ENCODE data around the gene GAS2L2. TPM values are rescaled to one million over a fixed set of nuclear protein-coding genes. Genes with fewer than 3 reads are reported as not detected.

Gene GAS2L2
- total RNA-seq, 2 experiments from 2014 or later, result 0.27 to 0.34 TPM

- no peak overlapping the region for H3K27ac Mint-ChIP-seq
- no peaks in the 10 kb centered on the region for H3K27me3 Mint-ChIP-seq
- no peaks in the 10 kb centered on the region for H3K4me1 Mint-ChIP-seq (ENCODE audit: low read depth)
- no peaks in the 10 kb centered on the region for H3K9me3 Mint-ChIP-seq
- CTCF ChIA-PET, result interaction anchor here (0.7 kb wide), 1 partner anchor 47 kb away, joined by 3 read pairs; no protein-coding TSS in a partner anchor
- TF ChIP-seq CTCF (IDR thresholded peaks at IDR 0.05), result no peak
- POLR2A ChIA-PET, result no interaction called here
- peaks cover 34% of the 10 kb centered on the region for H3K36me3 Mint-ChIP-seq (ENCODE audit: low read depth)
- ATAC-seq (no peak), DNase-seq (no peak)
- no peak overlapping the region for H3K4me3 Mint-ChIP-seq
- intact Hi-C loops (cut with micrococcal nuclease), result no loop called here
Observed at GRCh38 chr17:35700150-35700549, 52.9 kb downstream of the GAS2L2 start.

GRCh38 chr17:35698800-35699199 is 54.2 kb downstream of the GAS2L2 start:
- H3K27ac Mint-ChIP-seq, result no peak overlapping the region
- H3K9me3 Mint-ChIP-seq, result no peaks in the 10 kb centered on the region
- H3K4me3 Mint-ChIP-seq, result no peak overlapping the region
- H3K36me3 Mint-ChIP-seq (ENCODE audit: low read depth), result peaks cover 37% of the 10 kb centered on the region
- no peak for ATAC-seq
- ChIA-PET CTCF (no interaction called here), POLR2A (no interaction called here)
- no peak for DNase-seq
- H3K4me1 Mint-ChIP-seq (ENCODE audit: low read depth), result no peaks in the 10 kb centered on the region
- no peaks in the 10 kb centered on the region for H3K27me3 Mint-ChIP-seq
- no peak for TF ChIP-seq CTCF (IDR thresholded peaks at IDR 0.05)
- intact Hi-C loops (cut with micrococcal nuclease), result no loop called here

DNA sequence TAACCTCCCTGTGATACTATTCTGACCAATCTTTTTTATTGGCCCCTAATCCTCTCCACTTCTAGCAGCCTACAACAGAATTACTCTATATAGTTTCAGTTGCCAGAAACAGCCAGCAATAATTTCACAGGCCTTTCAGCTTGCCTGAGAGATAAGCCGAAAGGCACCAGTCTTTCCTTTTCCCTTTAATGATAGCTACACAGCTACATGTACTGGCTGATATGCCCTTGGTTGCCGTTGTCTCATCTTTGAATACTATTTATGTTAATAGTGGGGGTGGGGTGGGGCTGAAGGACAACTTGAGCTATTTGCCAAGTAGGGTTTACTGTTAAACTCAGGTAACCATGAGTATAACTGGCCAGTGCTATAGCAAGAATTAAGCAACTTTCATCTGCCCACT is 57.4 kb downstream of the GAS2L2 start:
- CTCF ChIA-PET, result interaction anchor here (0.7 to 1.7 kb wide), 6 partner anchors 10 to 82 kb away, joined by 3 to 5 read pairs (median 3); no protein-coding TSS in a partner anchor
- no peak for ATAC-seq
- no peaks in the 10 kb centered on the region for H3K9me3 Mint-ChIP-seq
- no peak overlapping the region for H3K4me3 Mint-ChIP-seq
- intact Hi-C loops (cut with micrococcal nuclease), result no loop called here
- no peak for TF ChIP-seq CTCF (IDR thresholded peaks at IDR 0.05)
- no peak for DNase-seq
- POLR2A ChIA-PET, result no interaction called here
- H3K36me3 Mint-ChIP-seq (ENCODE audit: low read depth), result peaks cover 23% of the 10 kb centered on the region
- H3K4me1 Mint-ChIP-seq (ENCODE audit: low read depth), result no peaks in the 10 kb centered on the region
- no peak overlapping the region for H3K27ac Mint-ChIP-seq
- no peaks in the 10 kb centered on the region for H3K27me3 Mint-ChIP-seq

- no peaks in the 10 kb centered on the region for H3K27me3 Mint-ChIP-seq
- POLR2A ChIA-PET, result interaction anchor here (1.0 kb wide), 2 partner anchors 15 to 72 kb away, joined by 3 read pairs; no protein-coding TSS in a partner anchor
- no peaks in the 10 kb centered on the region for H3K9me3 Mint-ChIP-seq
- intact Hi-C loops (cut with micrococcal nuclease), result no loop called here
- DNase-seq (no peak), ATAC-seq (no peak)
- CTCF ChIA-PET, result interaction anchor here (1.0 to 1.7 kb wide), 6 partner anchors 10 to 81 kb away, joined by 3 to 5 read pairs (median 3); no protein-coding TSS in a partner anchor
- H3K4me3 Mint-ChIP-seq, result no peak overlapping the region
- no peaks in the 10 kb centered on the region for H3K4me1 Mint-ChIP-seq (ENCODE audit: low read depth)
- no peak overlapping the region for H3K27ac Mint-ChIP-seq
- H3K36me3 Mint-ChIP-seq (ENCODE audit: low read depth), result peaks cover 30% of the 10 kb centered on the region
- TF ChIP-seq CTCF (IDR thresholded peaks at IDR 0.05), result no peak
Observed at GRCh38 chr17:35694906-35695305, 58.1 kb downstream of the GAS2L2 start.

Other genes with a start within 250 kb of the GAS2L2 start
- 10 to 100 TPM; 41.7 to 42.5 TPM for gene SLFN12L, start 215.6 kb downstream of the GAS2L2 start, total RNA-seq
- gene SLFN14, start 192.4 kb downstream of the GAS2L2 start, total RNA-seq, result under 1 TPM in 1 of 2 experiments, not detected in 1; 0.11 TPM
- gene PEX12, start 174.7 kb downstream of the GAS2L2 start, total RNA-seq, result 1 to 10 TPM; 5.1 to 5.6 TPM
- 100 to 1,000 TPM; 157 to 161 TPM for gene AP2B1, start 165.9 kb downstream of the GAS2L2 start, total RNA-seq
- gene RASL10B, start 21.6 kb downstream of the GAS2L2 start, total RNA-seq, result 1 to 10 TPM; 1.9 to 2.3 TPM
- gene C17orf50, start 7.6 kb upstream of the GAS2L2 start, total RNA-seq, result not detected
- under 1 TPM in 1 of 2 experiments, not detected in 1; 0.41 TPM for gene MMP28, start 42.4 kb upstream of the GAS2L2 start, total RNA-seq
- gene TAF15, start 56.2 kb upstream of the GAS2L2 start, total RNA-seq, result 100 to 1,000 TPM; 309 to 319 TPM
- under 1 TPM; 0.38 to 0.70 TPM for gene HEATR9, start 115.7 kb upstream of the GAS2L2 start, total RNA-seq
- 100 to 1,000 TPM; 156 to 158 TPM for gene CCL5, start 127.1 kb upstream of the GAS2L2 start, total RNA-seq
- 10 to 100 TPM; 12.6 to 16.0 TPM for gene RDM1, start 177.5 kb upstream of the GAS2L2 start, total RNA-seq
- not detected for gene LYZL6, start 190.5 kb upstream of the GAS2L2 start, total RNA-seq
- not detected for gene CCL16, start 228.3 kb upstream of the GAS2L2 start, total RNA-seq
- gene CCL14, start 233.5 kb upstream of the GAS2L2 start, total RNA-seq, result not detected
- not detected for gene CCL15, start 248.3 kb upstream of the GAS2L2 start, total RNA-seq

Data from activated CD8-positive, alpha-beta T cell treated with anti-CD3 and anti-CD28 coated beads for 36 hours (primary cell).